ENCODE data around the gene CCL26.

Gene CCL26

GRCh38 chr7:75818472-75818871 is 46.5 kb upstream of the CCL26 start:
- Histone ChIP-seq H3K9me3 (ENCODE audit: control insufficient read depth, insufficient read depth, low read length) (no peaks in the 10 kb centered on the region), H3K27ac (ENCODE audit: low read depth, low read length) (no peak overlapping the region), H3K4me2 (ENCODE audit: low read length) (no peak overlapping the region)

DNA sequence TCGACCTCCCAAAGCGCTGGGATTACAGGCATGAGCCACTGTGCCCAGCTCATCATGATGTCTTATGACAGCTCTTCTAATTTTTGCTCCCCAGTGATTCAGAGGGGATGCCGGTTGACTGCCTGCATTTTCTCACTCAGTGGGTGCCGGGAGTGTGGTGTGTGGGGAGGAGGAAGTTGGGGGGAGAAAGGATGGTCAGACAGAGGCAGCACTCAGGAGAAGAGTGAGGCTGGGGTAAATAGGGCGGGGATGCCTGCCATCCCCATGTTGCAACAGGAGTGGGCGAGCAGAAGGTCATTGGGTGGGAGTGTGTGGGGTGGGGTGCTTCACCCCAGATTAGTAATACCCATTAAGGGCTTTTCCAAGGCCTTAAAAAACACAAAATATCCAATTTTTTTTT is 45.1 kb upstream of the CCL26 start:
- H3K4me1 ChIP-seq (ENCODE audit: control insufficient read depth, low read length), result peaks cover 8% of the 10 kb centered on the region
- peaks cover 10% of the 10 kb centered on the region; the same call in 1 of the 2 replicates for H3K27me3 ChIP-seq (ENCODE audit: control insufficient read depth, low read length)
- no peak overlapping the region for H3K27ac ChIP-seq (ENCODE audit: low read depth, low read length)
- no peaks in the 10 kb centered on the region for H3F3A ChIP-seq (ENCODE audit: control insufficient read depth, insufficient read depth)
- no peaks in the 10 kb centered on the region for H3K9me2 ChIP-seq (replicated peaks; ENCODE audit: control insufficient read depth, low read length)
- TF ChIP-seq CTCF (IDR thresholded peaks at IDR 0.05; ENCODE audit: low read depth, low read length, poor library complexity, severe bottlenecking) (no peak), EZH2phosphoT487 (IDR thresholded peaks at IDR 0.05; ENCODE audit: borderline replicate concordance, low read length) (no peak)
- no peaks in the 10 kb centered on the region for H3K36me3 ChIP-seq (ENCODE audit: control insufficient read depth, low read length)
- no peaks in the 10 kb centered on the region for H3K9me3 ChIP-seq (ENCODE audit: control insufficient read depth, insufficient read depth, low read length)
- no peaks in the 10 kb centered on the region for H4K20me1 ChIP-seq (ENCODE audit: control insufficient read depth, insufficient read depth, low read depth, low read length)
- no peak overlapping the region for H3K4me3 ChIP-seq (ENCODE audit: low read length)
- H3K4me2 ChIP-seq (ENCODE audit: low read length), result no peak overlapping the region
- no peaks in the 10 kb centered on the region for H3K79me2 ChIP-seq (ENCODE audit: control insufficient read depth, low read length)

More at GRCh38 chr7:75818472-75818871, 46.5 kb upstream of the CCL26 start:
- Histone ChIP-seq H3K79me2 (ENCODE audit: control insufficient read depth, low read length) (no peaks in the 10 kb centered on the region), H3K27me3 (ENCODE audit: control insufficient read depth, low read length) (peaks cover 10% of the 10 kb centered on the region; the same call in 1 of the 2 replicates), H3F3A (ENCODE audit: control insufficient read depth, insufficient read depth) (no peaks in the 10 kb centered on the region), H3K9me2 (replicated peaks; ENCODE audit: control insufficient read depth, low read length) (no peaks in the 10 kb centered on the region), H3K4me3 (ENCODE audit: low read length) (no peak overlapping the region), H4K20me1 (ENCODE audit: control insufficient read depth, insufficient read depth, low read depth, low read length) (no peaks in the 10 kb centered on the region), H3K4me1 (ENCODE audit: control insufficient read depth, low read length) (peaks cover 8% of the 10 kb centered on the region), H3K36me3 (ENCODE audit: control insufficient read depth, low read length) (no peaks in the 10 kb centered on the region)
- TF ChIP-seq CTCF (IDR thresholded peaks at IDR 0.05; ENCODE audit: low read depth, low read length, poor library complexity, severe bottlenecking) (no peak), EZH2phosphoT487 (IDR thresholded peaks at IDR 0.05; ENCODE audit: borderline replicate concordance, low read length) (no peak)

DNA sequence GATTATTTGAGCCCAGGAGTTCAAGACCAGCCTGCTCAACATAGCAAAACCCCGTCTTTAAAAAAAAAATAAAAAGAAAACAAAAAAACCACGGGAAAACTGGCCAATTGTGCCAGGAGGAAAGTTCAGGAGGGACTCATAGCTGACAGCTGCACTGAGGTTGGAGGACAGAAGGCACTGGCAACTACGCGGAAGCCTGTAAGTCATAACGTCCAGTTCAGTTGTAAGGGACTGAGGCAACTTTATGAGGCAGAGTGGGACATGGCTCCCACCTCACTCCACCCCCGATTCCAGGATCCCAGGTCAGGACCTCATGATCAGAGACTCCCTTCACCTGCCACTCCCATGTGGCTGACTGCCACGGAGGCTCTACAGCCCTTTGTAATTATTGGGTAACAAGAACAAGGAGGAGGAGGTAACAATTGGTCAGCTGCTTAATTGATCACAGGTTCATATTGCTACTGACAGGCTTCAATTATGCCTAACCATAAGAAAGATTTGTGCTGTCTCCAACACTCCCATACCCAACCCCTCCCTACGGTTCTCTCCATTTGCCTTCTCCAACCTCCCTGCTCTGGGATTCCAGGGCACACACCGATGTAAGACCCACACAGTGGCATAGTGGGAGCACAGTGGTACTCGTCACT is 43.5 kb upstream of the CCL26 start:
- no peak overlapping the region for H3K27ac ChIP-seq (ENCODE audit: low read depth, low read length)
- H3K79me2 ChIP-seq (ENCODE audit: control insufficient read depth, low read length), result no peaks in the 10 kb centered on the region
- TF ChIP-seq CTCF (IDR thresholded peaks at IDR 0.05; ENCODE audit: low read depth, low read length, poor library complexity, severe bottlenecking), result no peak
- no peak for TF ChIP-seq EZH2phosphoT487 (IDR thresholded peaks at IDR 0.05; ENCODE audit: borderline replicate concordance, low read length)
- H4K20me1 ChIP-seq (ENCODE audit: control insufficient read depth, insufficient read depth, low read depth, low read length), result no peaks in the 10 kb centered on the region
- H3K9me2 ChIP-seq (replicated peaks; ENCODE audit: control insufficient read depth, low read length), result no peaks in the 10 kb centered on the region
- peaks cover 10% of the 10 kb centered on the region; the same call in 1 of the 2 replicates for H3K27me3 ChIP-seq (ENCODE audit: control insufficient read depth, low read length)
- H3F3A ChIP-seq (ENCODE audit: control insufficient read depth, insufficient read depth), result no peaks in the 10 kb centered on the region
- H3K4me3 ChIP-seq (ENCODE audit: low read length), result no peak overlapping the region
- no peak overlapping the region for H3K4me2 ChIP-seq (ENCODE audit: low read length)
- peaks cover 8% of the 10 kb centered on the region for H3K4me1 ChIP-seq (ENCODE audit: control insufficient read depth, low read length)
- no peaks in the 10 kb centered on the region for H3K36me3 ChIP-seq (ENCODE audit: control insufficient read depth, low read length)
- H3K9me3 ChIP-seq (ENCODE audit: control insufficient read depth, insufficient read depth, low read length), result no peaks in the 10 kb centered on the region
